H9 (cell line): ENCODE results near the gene USP17L28. TPM values are rescaled to one million over a fixed set of nuclear protein-coding genes. Genes with fewer than 3 reads are reported as not detected.
"Not testable (repeated sequence)": the region's sequence is repeated elsewhere in the genome, so short reads cannot be mapped to it uniquely, and the experiment has no call there.

Source experiments
- DNase-seq: peaks from one replicate; pipeline ENCODE4 v3.0.0-alpha.2; 2017
- H2AFZ ChIP-seq: one replicate; pipeline ENCODE4 v1.6.1; 2013; ENCODE audit warnings: mild to moderate bottlenecking, low read length, control low read depth, moderate library complexity
- H2AK5ac ChIP-seq: 2 replicates; pipeline ENCODE4 v1.6.1; 2013; ENCODE audit warnings: low read length, control low read depth, mixed read lengths; ENCODE audit not compliant: insufficient read length
- H2BK120ac ChIP-seq: one replicate; pipeline ENCODE4 v1.6.1; 2013; ENCODE audit warnings: low read depth, mild to moderate bottlenecking, low read length, control low read depth, inconsistent platforms; ENCODE audit not compliant: poor library complexity, severe bottlenecking
- H2BK12ac ChIP-seq: 2 replicates; pipeline ENCODE4 v1.6.1; 2013; ENCODE audit warnings: low read length, control low read depth, mixed read lengths, low read depth; ENCODE audit not compliant: insufficient read length
- H2BK15ac ChIP-seq: 2 replicates; pipeline ENCODE4 v1.6.1; 2013; ENCODE audit warnings: low read depth, low read length, control low read depth
- H2BK20ac ChIP-seq: one replicate; pipeline ENCODE4 v1.6.1; 2013; ENCODE audit warnings: low read depth, mild to moderate bottlenecking, low read length, control low read depth, inconsistent platforms; ENCODE audit not compliant: poor library complexity, severe bottlenecking
- H2BK5ac ChIP-seq: 2 replicates; pipeline ENCODE4 v1.6.1; 2013; ENCODE audit warnings: low read length, control low read depth, mixed read lengths; ENCODE audit not compliant: insufficient read length
- H3K14ac ChIP-seq: 2 replicates; pipeline ENCODE4 v1.6.1; 2013; ENCODE audit warnings: low read length, control low read depth; ENCODE audit not compliant: insufficient read depth
- H3K18ac ChIP-seq: 2 replicates; pipeline ENCODE4 v1.6.1; 2013; ENCODE audit warnings: low read depth, mild to moderate bottlenecking, mixed read lengths, low read length, control low read depth; ENCODE audit not compliant: insufficient read length
- H3K23ac ChIP-seq: 2 replicates; pipeline ENCODE4 v1.6.1; 2013; ENCODE audit warnings: low read length, control low read depth, mixed read lengths, low read depth; ENCODE audit not compliant: insufficient read length
- H3K23me2 ChIP-seq: 2 replicates; pipeline ENCODE4 v1.6.1; 2013; ENCODE audit warnings: low read depth, mild to moderate bottlenecking, mixed read lengths, low read length, control low read depth; ENCODE audit not compliant: insufficient read length, poor library complexity, severe bottlenecking
- H3K27ac ChIP-seq: 2 replicates; pipeline ENCODE4 v1.5.1; 2013; ENCODE audit warnings: low read length, control low read depth, mixed read lengths, low read depth; ENCODE audit not compliant: insufficient read length
- H3K27me3 ChIP-seq: 2 replicates; pipeline ENCODE4 v1.6.1; 2013; ENCODE audit warnings: low read length, control low read depth, inconsistent platforms; ENCODE audit not compliant: insufficient read depth
- H3K4ac ChIP-seq: 2 replicates; pipeline ENCODE4 v1.6.1; 2013; ENCODE audit warnings: low read depth, mild to moderate bottlenecking, control low read depth, inconsistent platforms, low read length, moderate library complexity
- H3K4me1 ChIP-seq: 2 replicates; pipeline ENCODE4 v1.6.1; 2013; ENCODE audit warnings: low read length, control low read depth, inconsistent platforms; ENCODE audit not compliant: insufficient read depth
- H3K4me2 ChIP-seq: 2 replicates; pipeline ENCODE4 v1.6.1; 2013; ENCODE audit warnings: low read length, control low read depth, mixed read lengths; ENCODE audit not compliant: insufficient read length, insufficient read depth
- H3K56ac ChIP-seq: 2 replicates; pipeline ENCODE4 v1.6.1; 2013; ENCODE audit warnings: low read depth, mild to moderate bottlenecking, mixed read lengths, low read length, control low read depth; ENCODE audit not compliant: insufficient read length
- H3K79me1 ChIP-seq: 2 replicates; pipeline ENCODE4 v1.6.1; 2013; ENCODE audit warnings: low read depth, mild to moderate bottlenecking, moderate library complexity, low read length, control low read depth, inconsistent platforms; ENCODE audit not compliant: insufficient read depth, poor library complexity, severe bottlenecking
- H3K79me2 ChIP-seq: 2 replicates; pipeline ENCODE4 v1.6.1; 2013; ENCODE audit warnings: low read length, control low read depth, inconsistent platforms; ENCODE audit not compliant: insufficient read depth
- H3K9ac ChIP-seq: 2 replicates; pipeline ENCODE4 v1.6.1; 2013; ENCODE audit warnings: low read length, control low read depth, mixed read lengths; ENCODE audit not compliant: insufficient read length; ENCODE audit errors: extremely low read depth
- H3K9me3 ChIP-seq: one replicate; pipeline ENCODE4 v1.6.1; 2013; ENCODE audit warnings: low read depth, low read length, inconsistent platforms; ENCODE audit not compliant: control insufficient read depth
- H3T11ph ChIP-seq: one replicate; pipeline ENCODE4 v1.6.1; 2013; ENCODE audit warnings: mild to moderate bottlenecking, low read length, control low read depth, inconsistent platforms
- H4K20me1 ChIP-seq: one replicate; pipeline ENCODE4 v1.6.1; 2013; ENCODE audit not compliant: control insufficient read depth, insufficient read length, insufficient read depth
- H4K5ac ChIP-seq: 2 replicates; pipeline ENCODE4 v1.6.1; 2013; ENCODE audit warnings: low read depth, mild to moderate bottlenecking, mixed read lengths, low read length, control low read depth; ENCODE audit not compliant: insufficient read length
- H4K8ac ChIP-seq: replicated peaks from 2 replicates; pipeline ENCODE4 v1.6.1; 2013; ENCODE audit warnings: low read length, control low read depth, mixed read lengths, low read depth; ENCODE audit not compliant: insufficient read length
- H4K91ac ChIP-seq: 2 replicates; pipeline ENCODE4 v1.6.1; 2013; ENCODE audit warnings: low read depth, mild to moderate bottlenecking, moderate library complexity, mixed read lengths, low read length, control low read depth; ENCODE audit not compliant: insufficient read length
- H3K27ac Mint-ChIP-seq, 3 experiments: 2 replicates in 2 of 3; 3 replicates in 1 of 3; pipeline ENCODE4 v1.8.0; 2020 to 2021; ENCODE audit warnings: mixed read lengths in 3 of 3, mild to moderate bottlenecking in 1 of 3, moderate library complexity in 1 of 3
- H3K27me3 Mint-ChIP-seq: 2 replicates; pipeline ENCODE4 v1.8.0; 2021; ENCODE audit warnings: low read depth, mild to moderate bottlenecking, moderate library complexity, mixed read lengths
- H3K36me3 Mint-ChIP-seq, 3 experiments: 2 replicates in 2 of 3; 3 replicates in 1 of 3; pipeline ENCODE4 v1.8.0; 2020 to 2021; ENCODE audit warnings: low read depth in 3 of 3, mixed read lengths in 3 of 3; ENCODE audit not compliant: insufficient read depth in 1 of 3
- H3K4me1 Mint-ChIP-seq, 2 experiments: 2 replicates each; pipeline ENCODE4 v1.8.0; 2020; ENCODE audit warnings: mixed read lengths in 2 of 2
- H3K4me3 Mint-ChIP-seq, 2 experiments: 2 replicates in 1 of 2; 3 replicates in 1 of 2; pipeline ENCODE4 v1.8.0; 2020 to 2021; ENCODE audit warnings: mild to moderate bottlenecking in 2 of 2, mixed read lengths in 2 of 2, moderate library complexity in 1 of 2
- H3K9me3 Mint-ChIP-seq, 2 experiments: 2 replicates in 1 of 2; 3 replicates in 1 of 2; pipeline ENCODE4 v1.8.0; 2020; ENCODE audit warnings: mild to moderate bottlenecking in 2 of 2, mixed read lengths in 2 of 2, moderate library complexity in 1 of 2
- WGBS: extraction: QIAGEN DNeasy Blood & Tissue Kit; methylation state at CpG from one replicate; pipeline ENCODE4 v1.1.7; 2013; ENCODE audit warnings: missing lambda C conversion rate, low lambda C conversion rate, mixed read lengths; ENCODE audit not compliant: insufficient read length; ENCODE audit errors: extremely low coverage; 5-methylcytosine and 5-hydroxymethylcytosine counted together
- total RNA-seq: library from RNA; stranded (reverse); gene quantifications from 2 replicates; pipeline ENCODE4 v1.2.1, GENCODE V29; 2021

Gene USP17L28
- total RNA-seq, 1 experiment from 2014 or later: not detected

DNA sequence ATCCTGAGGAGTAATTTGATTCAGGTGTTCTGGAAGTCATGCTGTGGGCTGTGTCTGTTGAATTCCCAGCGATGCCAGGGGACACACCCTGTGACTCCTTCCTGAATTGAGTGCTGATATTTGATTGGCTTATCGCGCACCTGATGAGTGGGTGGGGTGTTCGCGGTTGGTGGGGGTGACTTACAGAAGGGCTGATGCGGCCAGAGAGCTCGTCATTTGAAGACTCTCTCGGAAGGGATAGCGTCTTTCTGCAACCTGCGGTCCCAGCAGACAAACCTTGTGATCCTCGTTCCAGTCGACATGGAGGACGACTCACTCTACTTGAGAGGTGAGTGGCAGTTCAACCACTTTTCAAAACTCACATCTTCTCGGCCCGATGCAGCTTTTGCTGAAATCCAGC lies 4.8 kb upstream of the USP17L28 start, which contains the start of gene USP17L27:
USP17L27 (plus strand) TSS at position 301 of the 400 bp plus-strand sequence; CDS start at position 301, 0 bp downstream.
- not testable (repeated sequence) for H3K27me3 ChIP-seq, H3K4me1 ChIP-seq, H3K23ac ChIP-seq, H3K23me2 ChIP-seq, DNase-seq, H4K20me1 ChIP-seq, H3K79me2 ChIP-seq, H3K9me3 Mint-ChIP-seq, H3K56ac ChIP-seq, H3K14ac ChIP-seq, H3K36me3 Mint-ChIP-seq, H3K4me2 ChIP-seq, H2AK5ac ChIP-seq, H4K8ac ChIP-seq, H3K4me3 Mint-ChIP-seq, H2AFZ ChIP-seq, H2BK120ac ChIP-seq, H4K5ac ChIP-seq, H3K9me3 ChIP-seq, H3K4me1 Mint-ChIP-seq, H4K91ac ChIP-seq, H3K27me3 Mint-ChIP-seq, H3T11ph ChIP-seq, H2BK12ac ChIP-seq, H2BK20ac ChIP-seq, H3K27ac ChIP-seq, H3K9ac ChIP-seq, H2BK5ac ChIP-seq, H3K18ac ChIP-seq, H3K79me1 ChIP-seq, H3K4ac ChIP-seq, H3K27ac Mint-ChIP-seq, H2BK15ac ChIP-seq
- WGBS: no CpG with 5 or more reads among the region's 15 CpGs

DNA sequence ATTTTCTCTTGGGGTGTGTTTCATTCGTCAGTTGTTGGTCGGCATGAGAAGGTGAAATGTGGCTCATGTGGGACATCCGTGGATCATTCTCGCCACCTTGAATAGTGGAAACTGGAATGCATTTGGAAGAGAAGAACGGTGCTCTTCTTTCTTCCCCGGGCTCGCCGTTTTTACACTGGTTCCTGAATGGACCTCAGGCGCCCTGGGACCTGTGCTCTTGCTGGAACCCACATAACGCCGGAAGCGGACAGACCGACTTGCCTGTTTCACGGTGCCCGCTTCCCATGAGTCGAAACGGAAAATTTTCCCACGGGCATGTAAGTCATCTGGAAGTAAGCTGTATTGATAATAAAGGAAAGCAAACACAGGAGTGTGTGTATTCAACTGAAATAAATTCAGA lies 2.2 kb downstream of the USP17L28 start:
- H2BK5ac ChIP-seq, H3K56ac ChIP-seq, H3K36me3 Mint-ChIP-seq, H4K5ac ChIP-seq, H3K4me2 ChIP-seq, H3K9me3 ChIP-seq, H3K4me3 Mint-ChIP-seq, H3K9ac ChIP-seq, H4K20me1 ChIP-seq, H3K79me1 ChIP-seq, H3K14ac ChIP-seq, H3K23me2 ChIP-seq, H3K27me3 ChIP-seq, H3K27ac ChIP-seq, H2BK20ac ChIP-seq, H3K4me1 Mint-ChIP-seq, H2BK15ac ChIP-seq, H3K4me1 ChIP-seq, H4K91ac ChIP-seq, H3K9me3 Mint-ChIP-seq, H2BK120ac ChIP-seq, H3K79me2 ChIP-seq, H3K27me3 Mint-ChIP-seq, H2AFZ ChIP-seq, H4K8ac ChIP-seq, H3K27ac Mint-ChIP-seq, DNase-seq, H2BK12ac ChIP-seq, H3T11ph ChIP-seq, H3K4ac ChIP-seq, H3K18ac ChIP-seq, H2AK5ac ChIP-seq, H3K23ac ChIP-seq: not testable (repeated sequence)
- no CpG with 5 or more reads among the region's 18 CpGs for WGBS
